ENCODE results near the gene ADRA2A. TPM values are rescaled to one million over a fixed set of nuclear protein-coding genes. Genes with fewer than 3 reads are reported as not detected.
A peak's percentile ranks its signal among the peaks of the same experiment; 100 is the strongest.

ADRA2A gene
- total RNA-seq, 2 donors from 2014 or later = 6.5 to 6.9 TPM

DNA sequence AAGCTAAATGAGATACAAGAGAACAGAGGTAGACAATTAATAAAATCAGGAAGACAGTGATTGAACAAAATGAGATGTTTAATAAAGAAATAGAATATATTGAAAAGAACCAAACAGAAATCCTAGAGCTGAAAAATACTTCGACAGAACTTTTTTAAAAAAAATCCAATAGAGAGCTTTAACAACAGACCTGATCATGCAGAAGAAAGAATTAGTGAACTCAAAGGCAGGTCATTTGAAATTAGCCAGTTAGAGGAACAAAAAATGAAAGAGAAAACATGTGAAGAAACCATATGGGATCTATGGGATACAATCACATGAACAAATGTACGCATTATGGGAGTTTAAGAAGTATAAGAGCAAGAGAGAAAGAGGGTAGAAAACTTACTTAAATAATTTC is 37.3 kb upstream of the ADRA2A start:
- no peak for ATAC-seq (ENCODE audit: insufficient number of reproducible peaks, low FRiP score, low read depth)
- H3K27ac ChIP-seq = no peak overlapping the region
- H3K9me3 ChIP-seq = peaks cover 22% of the 10 kb centered on the region
- H3K4me3 ChIP-seq = no peak overlapping the region
- DNase-seq (ENCODE audit: low spot score) = no peak
- no peaks in the 10 kb centered on the region for H3K27me3 ChIP-seq (replicated peaks; ENCODE audit: insufficient read depth)
- H3K36me3 ChIP-seq = no peaks in the 10 kb centered on the region
- no peaks in the 10 kb centered on the region for H3K4me1 ChIP-seq (ENCODE audit: control insufficient read depth in 1 of 2, low read depth in 2 of 2)
- TF ChIP-seq, protein P1, sequence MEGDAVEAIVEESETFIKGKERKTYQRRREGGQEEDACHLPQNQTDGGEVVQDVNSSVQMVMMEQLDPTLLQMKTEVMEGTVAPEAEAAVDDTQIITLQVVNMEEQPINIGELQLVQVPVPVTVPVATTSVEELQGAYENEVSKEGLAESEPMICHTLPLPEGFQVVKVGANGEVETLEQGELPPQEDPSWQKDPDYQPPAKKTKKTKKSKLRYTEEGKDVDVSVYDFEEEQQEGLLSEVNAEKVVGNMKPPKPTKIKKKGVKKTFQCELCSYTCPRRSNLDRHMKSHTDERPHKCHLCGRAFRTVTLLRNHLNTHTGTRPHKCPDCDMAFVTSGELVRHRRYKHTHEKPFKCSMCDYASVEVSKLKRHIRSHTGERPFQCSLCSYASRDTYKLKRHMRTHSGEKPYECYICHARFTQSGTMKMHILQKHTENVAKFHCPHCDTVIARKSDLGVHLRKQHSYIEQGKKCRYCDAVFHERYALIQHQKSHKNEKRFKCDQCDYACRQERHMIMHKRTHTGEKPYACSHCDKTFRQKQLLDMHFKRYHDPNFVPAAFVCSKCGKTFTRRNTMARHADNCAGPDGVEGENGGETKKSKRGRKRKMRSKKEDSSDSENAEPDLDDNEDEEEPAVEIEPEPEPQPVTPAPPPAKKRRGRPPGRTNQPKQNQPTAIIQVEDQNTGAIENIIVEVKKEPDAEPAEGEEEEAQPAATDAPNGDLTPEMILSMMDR (IDR thresholded peaks at IDR 0.05) = no peak

DNA sequence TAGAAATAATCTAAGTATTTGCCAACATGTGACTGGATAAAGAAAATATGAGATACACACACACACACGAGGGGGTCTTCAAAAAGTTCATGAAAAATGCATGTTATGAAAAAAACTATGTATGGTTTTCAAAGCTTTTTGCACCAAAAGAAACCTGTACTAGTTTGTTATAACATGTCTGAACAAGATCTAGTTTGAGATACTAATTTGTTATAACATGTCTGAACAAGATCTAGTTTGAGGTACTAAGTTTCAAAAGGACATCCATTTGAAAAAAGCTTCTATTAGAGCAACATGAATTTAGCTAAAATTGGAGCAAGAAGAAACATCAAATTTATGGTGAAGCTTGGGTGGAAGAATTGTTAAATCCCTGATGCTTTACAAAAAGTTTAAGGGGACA is 19.8 kb upstream of the ADRA2A start:
- Histone ChIP-seq H3K27me3 (replicated peaks; ENCODE audit: insufficient read depth) (no peaks in the 10 kb centered on the region), H3K4me3 (no peak overlapping the region), H3K27ac (no peak overlapping the region), H3K4me1 (ENCODE audit: control insufficient read depth in 1 of 2, low read depth in 2 of 2) (no peaks in the 10 kb centered on the region), H3K36me3 (no peaks in the 10 kb centered on the region), H3K9me3 (no peaks in the 10 kb centered on the region)
- DNase-seq (ENCODE audit: low spot score) (no peak), ATAC-seq (ENCODE audit: insufficient number of reproducible peaks, low FRiP score, low read depth) (no peak)
- TF ChIP-seq, protein P1 (IDR thresholded peaks at IDR 0.05) = no peak

DNA sequence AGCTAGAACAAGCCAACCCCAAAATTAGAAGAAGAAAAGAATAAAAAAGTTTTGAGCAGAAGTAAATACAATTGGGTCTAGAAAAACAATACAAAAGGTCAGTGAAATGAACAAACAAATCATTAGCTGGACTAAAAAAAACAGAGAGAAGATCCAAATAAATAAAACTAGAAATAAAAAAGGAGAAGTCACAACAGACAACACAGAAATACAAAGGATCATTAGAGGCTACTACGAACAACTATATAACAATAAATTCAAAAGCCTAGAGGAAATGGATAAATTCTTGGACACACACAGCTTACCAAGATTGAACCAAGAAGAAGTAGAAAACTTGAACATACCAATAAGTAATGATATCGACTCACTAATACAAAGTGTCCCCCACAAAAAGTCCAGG is 13.4 kb upstream of the ADRA2A start:
- no peak for ATAC-seq (ENCODE audit: insufficient number of reproducible peaks, low FRiP score, low read depth)
- TF ChIP-seq, protein P1 (IDR thresholded peaks at IDR 0.05) = no peak

DNA sequence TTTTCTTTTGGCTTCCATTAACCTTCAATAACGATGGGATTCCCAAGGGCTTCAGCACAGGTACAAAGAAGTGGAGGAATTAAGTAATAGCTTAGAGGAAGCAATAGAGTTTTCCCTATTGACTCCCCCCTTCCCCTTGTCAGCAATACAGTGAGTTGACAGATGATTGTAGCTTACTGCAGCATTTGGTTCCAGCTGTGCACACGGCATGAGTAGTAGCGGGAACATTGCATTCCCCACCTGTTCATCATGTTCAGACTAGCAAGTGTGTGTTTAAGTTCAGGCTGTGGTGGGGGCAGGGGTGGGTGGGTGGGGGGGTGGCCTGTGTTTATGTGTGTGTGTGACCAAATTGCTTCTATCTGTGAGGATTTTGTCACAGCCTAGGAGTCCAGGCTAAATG is 4.6 kb upstream of the ADRA2A start:
- Histone ChIP-seq H3K4me3 (no peak overlapping the region), H3K4me1 (ENCODE audit: control insufficient read depth in 1 of 2, low read depth in 2 of 2) (peaks cover 3 to 11% of the 10 kb centered on the region in 2 donors), H3K36me3 (no peaks in the 10 kb centered on the region), H3K27ac (no peak overlapping the region), H3K9me3 (no peaks in the 10 kb centered on the region), H3K27me3 (replicated peaks; ENCODE audit: insufficient read depth) (no peaks in the 10 kb centered on the region)
- no peak for ATAC-seq (ENCODE audit: insufficient number of reproducible peaks, low FRiP score, low read depth)
- DNase-seq (ENCODE audit: low spot score) = no peak
- TF ChIP-seq, protein P1 (IDR thresholded peaks at IDR 0.05) = no peak

More for the DNA sequence above, 13.4 kb upstream of the ADRA2A start:
- Histone ChIP-seq H3K9me3 (no peaks in the 10 kb centered on the region), H3K36me3 (no peaks in the 10 kb centered on the region), H3K27ac (no peak overlapping the region), H3K27me3 (replicated peaks; ENCODE audit: insufficient read depth) (no peaks in the 10 kb centered on the region), H3K4me3 (no peak overlapping the region), H3K4me1 (ENCODE audit: control insufficient read depth in 1 of 2, low read depth in 2 of 2) (no peaks in the 10 kb centered on the region)
- DNase-seq (ENCODE audit: low spot score) = no peak

DNA sequence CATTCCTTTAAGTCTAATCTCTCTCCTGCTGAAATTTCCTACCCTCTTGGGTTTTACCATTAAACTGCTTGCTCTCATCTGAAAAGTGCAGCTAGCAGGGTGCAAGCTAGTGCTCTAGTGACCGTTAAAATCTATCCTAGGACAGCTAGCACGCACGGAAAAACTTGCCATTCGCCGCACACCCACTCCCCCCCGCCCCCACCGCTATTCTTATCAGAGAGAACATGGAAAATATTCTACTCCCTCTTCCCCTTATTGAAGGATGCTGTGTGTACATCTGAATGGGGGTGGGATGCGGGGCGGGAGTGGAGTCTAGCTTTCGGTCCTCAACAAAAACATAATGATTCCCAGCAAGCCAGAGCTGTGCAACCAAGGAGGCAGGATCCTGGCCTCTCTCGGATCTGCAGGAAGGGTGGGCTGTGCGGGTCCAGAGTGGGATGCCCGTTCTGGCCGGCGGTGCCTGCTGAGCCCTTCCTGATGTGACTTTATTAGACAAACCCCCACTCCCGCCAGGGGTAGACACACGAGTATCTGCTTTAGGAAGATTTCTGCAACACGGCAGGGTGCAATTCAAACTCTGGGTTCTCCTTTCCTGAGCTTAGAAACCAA is 1.1 kb upstream of the ADRA2A start:
- Histone ChIP-seq H3K4me3 (peak overlapping the region; percentile 72), H3K36me3 (no peaks in the 10 kb centered on the region), H3K9me3 (no peaks in the 10 kb centered on the region), H3K27ac (no peak overlapping the region), H3K4me1 (ENCODE audit: control insufficient read depth in 1 of 2, low read depth in 2 of 2) (peaks cover 10 to 25% of the 10 kb centered on the region in 2 donors), H3K27me3 (replicated peaks; ENCODE audit: insufficient read depth) (peaks cover 8% of the 10 kb centered on the region)
- no peak for ATAC-seq (ENCODE audit: insufficient number of reproducible peaks, low FRiP score, low read depth)
- DNase-seq (ENCODE audit: low spot score) = no peak
- TF ChIP-seq, protein P1 (IDR thresholded peaks at IDR 0.05) = no peak
